PC-9 (cell line): ENCODE data around the gene SMIM8. TPM values are rescaled to one million over a fixed set of nuclear protein-coding genes. Genes with fewer than 3 reads are reported as not detected.

ENCODE experiments used
- BruUV-seq: library from RNA; stranded (reverse); fragments of 400-500 nt; replicated peaks from 2 replicates; lab custom pipeline; 2021; lab: Mats Ljungman, UMichigan
- CTCF ChIA-PET: fragments of 300-600 bp; sonication (Branson Sonifier 250); formaldehyde crosslinking; loops from one replicate; lab custom pipeline; 2022; ENCODE audit warnings: antibody characterized with exemption; lab: Charles Lee
- POLR2A ChIA-PET: fragments of 300-600 bp; sonication (Branson Sonifier 250); formaldehyde crosslinking; loops from one replicate; lab custom pipeline; 2022; ENCODE audit warnings: antibody characterized with exemption; ENCODE audit not compliant: unreplicated experiment; lab: Charles Lee
- DNase-seq, 2 experiments: peaks; one replicate each; pipeline versions ENCODE4 v3.0.0 to v3.0.0-alpha.2; 2015 to 2022; ENCODE audit warnings: mixed read lengths in 1 of 2
- H2AFZ ChIP-seq: fragments of 200-600 bp; sonication (generic); 2 replicates; pipeline ENCODE4 v1.8.1; 2017; ENCODE audit warnings: antibody characterized with exemption
- H3F3A ChIP-seq: fragments of 200-600 bp; sonication (generic); 2 replicates; pipeline ENCODE4 v1.8.1; 2017; ENCODE audit warnings: antibody characterized with exemption, mild to moderate bottlenecking, low read depth; ENCODE audit not compliant: insufficient read depth
- H3K27ac ChIP-seq: fragments of 200-600 bp; sonication (generic); 2 replicates; pipeline ENCODE4 v1.6.1; 2016; ENCODE audit warnings: mixed run types
- H3K27me3 ChIP-seq: fragments of 200-600 bp; sonication (generic); 2 replicates; pipeline ENCODE4 v1.6.1; 2016; ENCODE audit warnings: low read depth, mixed run types; ENCODE audit not compliant: insufficient read depth
- H3K36me3 ChIP-seq: fragments of 200-600 bp; sonication (generic); 2 replicates; pipeline ENCODE4 v1.6.1; 2016; ENCODE audit warnings: low read depth, mixed run types
- H3K4me1 ChIP-seq: fragments of 200-600 bp; sonication (generic); replicated peaks from 2 replicates; pipeline ENCODE4 v1.6.1; 2016; ENCODE audit warnings: mixed run types; ENCODE audit not compliant: insufficient read depth
- H3K4me2 ChIP-seq: fragments of 200-600 bp; sonication (generic); 2 replicates; pipeline ENCODE4 v1.6.1; 2017; ENCODE audit warnings: mixed run types
- H3K4me3 ChIP-seq: fragments of 200-600 bp; sonication (generic); 2 replicates; pipeline ENCODE4 v1.6.1; 2016; ENCODE audit warnings: mixed run types
- H3K79me2 ChIP-seq: fragments of 200-600 bp; sonication (generic); 2 replicates; pipeline ENCODE4 v1.6.1; 2017; ENCODE audit warnings: low read depth, mixed run types
- H3K9me2 ChIP-seq: fragments of 200-600 bp; sonication (generic); 2 replicates; pipeline ENCODE4 v1.8.1; 2017; ENCODE audit warnings: mild to moderate bottlenecking; ENCODE audit not compliant: insufficient read depth
- H3K9me3 ChIP-seq: fragments of 200-600 bp; sonication (generic); 2 replicates; pipeline ENCODE4 v1.8.1; 2016; ENCODE audit warnings: low read depth; ENCODE audit not compliant: insufficient read depth
- H4K20me1 ChIP-seq: fragments of 200-600 bp; sonication (generic); 2 replicates; pipeline ENCODE4 v1.8.1; 2017; ENCODE audit not compliant: insufficient read depth
- EZH2 ChIP-seq: fragments of 200-600 bp; sonication (generic); IDR thresholded peaks from 2 replicates; pipeline ENCODE4 v1.8.0; 2017; ENCODE audit warnings: antibody characterized with exemption, low read depth
- intact Hi-C: fragments of 100-400 bp; cut with micrococcal nuclease; formaldehyde crosslinking; loops from one replicate; pipeline ENCODE4 v1.10.0; 2022; ENCODE audit not compliant: unreplicated experiment
- total RNA-seq: library from RNA; stranded (reverse); gene quantifications from 2 replicates; pipeline ENCODE4 v1.2.3, GENCODE V29; 2021
- TF ChIP-seq, protein P1 (sequence below): fragments of 200-600 bp; sonication (generic); conservative IDR thresholded peaks from 2 replicates; pipeline ENCODE4 v1.6.1; 2017; ENCODE audit warnings: mixed run types, antibody characterized with exemption, mild to moderate bottlenecking, moderate library complexity

The SMIM8 gene
- total RNA-seq, 1 experiment from 2014 or later, result 5.3 TPM

DNA sequence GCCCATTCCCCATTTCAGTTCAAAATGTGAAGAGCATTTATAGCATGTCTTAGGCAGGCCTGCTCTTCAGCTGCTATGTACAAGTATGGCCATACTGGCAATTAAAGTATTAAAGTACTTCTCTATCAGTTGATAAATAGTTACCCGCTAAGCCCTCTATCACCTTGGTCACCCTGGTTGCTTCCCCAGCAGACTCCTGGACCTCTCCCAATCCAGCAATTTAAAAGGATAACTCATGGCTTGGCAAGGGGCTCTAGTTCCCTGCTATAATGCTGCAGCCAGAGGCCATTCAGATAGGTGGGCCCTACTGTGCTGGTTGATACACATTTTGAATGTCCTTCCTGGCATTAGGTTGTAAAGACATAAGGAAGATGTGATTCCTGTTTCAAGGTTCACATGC, 29.2 kb downstream of the SMIM8 start:
- no peak overlapping the region for H3K27ac ChIP-seq
- no peaks in the 10 kb centered on the region for H3K36me3 ChIP-seq
- intact Hi-C loops, result no loop called here
- no peaks in the 10 kb centered on the region for H3K27me3 ChIP-seq
- no peaks in the 10 kb centered on the region for H3K9me2 ChIP-seq
- no peak for DNase-seq
- no peaks in the 10 kb centered on the region for H4K20me1 ChIP-seq
- ChIA-PET CTCF (no interaction called here), POLR2A (no interaction called here)
- no peak overlapping the region for H3K4me3 ChIP-seq
- no peaks in the 10 kb centered on the region for H3K79me2 ChIP-seq
- BruUV-seq, result no TSS peak
- TF ChIP-seq, protein P1, sequence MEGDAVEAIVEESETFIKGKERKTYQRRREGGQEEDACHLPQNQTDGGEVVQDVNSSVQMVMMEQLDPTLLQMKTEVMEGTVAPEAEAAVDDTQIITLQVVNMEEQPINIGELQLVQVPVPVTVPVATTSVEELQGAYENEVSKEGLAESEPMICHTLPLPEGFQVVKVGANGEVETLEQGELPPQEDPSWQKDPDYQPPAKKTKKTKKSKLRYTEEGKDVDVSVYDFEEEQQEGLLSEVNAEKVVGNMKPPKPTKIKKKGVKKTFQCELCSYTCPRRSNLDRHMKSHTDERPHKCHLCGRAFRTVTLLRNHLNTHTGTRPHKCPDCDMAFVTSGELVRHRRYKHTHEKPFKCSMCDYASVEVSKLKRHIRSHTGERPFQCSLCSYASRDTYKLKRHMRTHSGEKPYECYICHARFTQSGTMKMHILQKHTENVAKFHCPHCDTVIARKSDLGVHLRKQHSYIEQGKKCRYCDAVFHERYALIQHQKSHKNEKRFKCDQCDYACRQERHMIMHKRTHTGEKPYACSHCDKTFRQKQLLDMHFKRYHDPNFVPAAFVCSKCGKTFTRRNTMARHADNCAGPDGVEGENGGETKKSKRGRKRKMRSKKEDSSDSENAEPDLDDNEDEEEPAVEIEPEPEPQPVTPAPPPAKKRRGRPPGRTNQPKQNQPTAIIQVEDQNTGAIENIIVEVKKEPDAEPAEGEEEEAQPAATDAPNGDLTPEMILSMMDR, result no peak
- no peak for TF ChIP-seq EZH2
- no peaks in the 10 kb centered on the region for H3F3A ChIP-seq
- H3K4me1 ChIP-seq, result no peaks in the 10 kb centered on the region
- H2AFZ ChIP-seq, result no peak overlapping the region
- H3K4me2 ChIP-seq, result no peak overlapping the region
- no peaks in the 10 kb centered on the region for H3K9me3 ChIP-seq

GRCh38 chr6:87356181-87356580, 33.8 kb downstream of the SMIM8 start:
- no TSS peak for BruUV-seq
- CTCF ChIA-PET, result no interaction called here

DNA sequence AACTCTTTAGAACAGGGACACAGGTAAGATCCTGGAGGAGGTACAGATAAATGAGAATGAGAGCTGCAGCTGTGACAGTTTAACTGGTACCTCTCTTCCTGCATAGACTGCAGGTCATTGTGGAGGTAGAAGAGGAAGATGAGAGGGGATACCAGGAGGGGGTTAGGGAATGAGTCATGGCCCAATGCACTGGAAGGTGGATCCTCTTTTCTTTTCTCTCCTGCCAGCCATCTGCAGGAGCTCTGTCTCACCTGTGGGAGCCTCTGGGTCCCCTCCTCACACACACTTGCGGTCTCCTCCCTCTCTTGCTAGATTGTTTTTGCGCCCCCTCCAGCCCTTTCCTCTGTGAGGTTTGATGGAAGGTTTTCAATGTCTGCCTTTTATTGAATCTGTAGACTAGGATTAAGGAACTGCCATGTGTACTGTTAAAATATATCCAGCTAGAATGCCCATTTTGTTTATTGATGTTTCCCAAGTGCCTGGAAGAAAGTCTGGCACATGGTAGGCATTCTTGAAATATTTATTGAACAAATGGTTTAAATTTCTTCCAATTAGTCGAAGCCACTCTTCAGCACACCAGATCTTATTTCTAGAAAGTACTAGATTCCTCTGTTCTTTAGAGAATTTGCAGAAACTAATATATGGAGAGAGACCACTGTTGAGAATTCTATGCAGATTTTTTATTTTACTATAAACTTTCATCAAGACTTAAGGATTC, 35.2 kb downstream of the SMIM8 start:
- H3K27me3 ChIP-seq, result no peaks in the 10 kb centered on the region
- H3K27ac ChIP-seq, result no peak overlapping the region
- no peaks in the 10 kb centered on the region for H3K36me3 ChIP-seq
- H3K9me2 ChIP-seq, result no peaks in the 10 kb centered on the region
- H3K4me1 ChIP-seq, result no peaks in the 10 kb centered on the region
- H3K4me3 ChIP-seq, result no peak overlapping the region
- H4K20me1 ChIP-seq, result no peaks in the 10 kb centered on the region
- no TSS peak for BruUV-seq
- intact Hi-C loops, result no loop called here
- H3K79me2 ChIP-seq, result no peaks in the 10 kb centered on the region
- no peak overlapping the region for H2AFZ ChIP-seq
- H3F3A ChIP-seq, result no peaks in the 10 kb centered on the region
- DNase-seq, result no peak
- ChIA-PET POLR2A (interaction anchor here (0.5 kb wide), 1 partner anchor 219 kb away, joined by 3 read pairs; no protein-coding TSS in a partner anchor), CTCF (no interaction called here)
- H3K4me2 ChIP-seq, result no peak overlapping the region
- no peak for TF ChIP-seq EZH2
- TF ChIP-seq, protein P1, result no peak
- H3K9me3 ChIP-seq, result no peaks in the 10 kb centered on the region

More at GRCh38 chr6:87356181-87356580, 33.8 kb downstream of the SMIM8 start:
- no peaks in the 10 kb centered on the region for H3K9me3 ChIP-seq
- H3K4me2 ChIP-seq, result no peak overlapping the region
- intact Hi-C loops, result no loop called here
- TF ChIP-seq EZH2, result no peak
- TF ChIP-seq, protein P1, result no peak
- no peak overlapping the region for H3K4me3 ChIP-seq
- no peaks in the 10 kb centered on the region for H3K27me3 ChIP-seq
- no peak overlapping the region for H2AFZ ChIP-seq
- no peak overlapping the region for H3K27ac ChIP-seq
- no peaks in the 10 kb centered on the region for H4K20me1 ChIP-seq
- H3K36me3 ChIP-seq, result no peaks in the 10 kb centered on the region
- no peaks in the 10 kb centered on the region for H3K4me1 ChIP-seq
- H3K79me2 ChIP-seq, result no peaks in the 10 kb centered on the region
- no peaks in the 10 kb centered on the region for H3K9me2 ChIP-seq
- no peak for DNase-seq
- POLR2A ChIA-PET, result no interaction called here
- H3F3A ChIP-seq, result no peaks in the 10 kb centered on the region
